Liver (tissue), 9 donors: ENCODE results near the gene KHNYN. TPM values are rescaled to one million over a fixed set of nuclear protein-coding genes. Genes with fewer than 3 reads are reported as not detected.

Experiments used
- DNase-seq: peaks from one replicate; pipeline ENCODE4 v3.0.0-alpha.2; 2017; ENCODE audit warnings: low spot score
- H3K27ac ChIP-seq, 2 donors: one replicate each; pipeline ENCODE4 v1.7.0; 2013; ENCODE audit warnings: inconsistent platforms in 2 of 2, low read length in 2 of 2, control low read depth in 1 of 2, low read depth in 1 of 2, mild to moderate bottlenecking in 1 of 2
- H3K27me3 ChIP-seq, 4 donors: one replicate each; pipeline versions ENCODE4 v1.6.1 to v1.7.0; 2013; ENCODE audit warnings: low read length in 3 of 4, inconsistent platforms in 1 of 4, mild to moderate bottlenecking in 1 of 4, moderate library complexity in 1 of 4; ENCODE audit not compliant: control insufficient read depth in 4 of 4, insufficient read depth in 4 of 4
- H3K36me3 ChIP-seq, 4 donors: one replicate each; pipeline versions ENCODE4 v1.6.1 to v1.7.0; 2013; ENCODE audit warnings: low read length in 3 of 4, mild to moderate bottlenecking in 3 of 4, low read depth in 1 of 4, moderate library complexity in 1 of 4; ENCODE audit not compliant: control insufficient read depth in 4 of 4, insufficient read depth in 3 of 4
- H3K4me1 ChIP-seq, 4 donors: one replicate each; pipeline versions ENCODE4 v1.6.1 to v1.7.0; 2013; ENCODE audit warnings: low read length in 3 of 4, mild to moderate bottlenecking in 3 of 4, moderate library complexity in 1 of 4; ENCODE audit not compliant: control insufficient read depth in 4 of 4, insufficient read depth in 4 of 4
- H3K4me3 ChIP-seq, 3 donors: one replicate each; pipeline versions ENCODE4 v1.6.1 to v1.7.0; 2013; ENCODE audit warnings: low read length in 3 of 3, control low read depth in 1 of 3, low read depth in 1 of 3, mild to moderate bottlenecking in 1 of 3
- H3K9ac ChIP-seq, 2 donors: one replicate each; pipeline ENCODE4 v1.7.0; 2013; ENCODE audit warnings: low read length in 2 of 2, mild to moderate bottlenecking in 2 of 2, moderate library complexity in 2 of 2, control low read depth in 1 of 2, low read depth in 1 of 2
- H3K9me3 ChIP-seq, 4 donors: one replicate each; pipeline versions ENCODE4 v1.6.1 to v1.7.0; 2013; ENCODE audit warnings: low read length in 3 of 4; ENCODE audit not compliant: control insufficient read depth in 4 of 4
- CTCF ChIP-seq: fragments of 150-350 bp; IDR thresholded peaks from 2 replicates; pipeline ENCODE4 v1.5.1; 2017; ENCODE audit warnings: improper control_type of control experiment, low read depth, low read length; ENCODE audit not compliant: missing input control
- EGR1 ChIP-seq, 2 donors: IDR thresholded peaks; 2 replicates each; pipeline ENCODE4 v1.6.1; 2016 to 2018; ENCODE audit warnings: antibody characterized with exemption in 2 of 2, low read depth in 2 of 2
- FOXA1 ChIP-seq: IDR thresholded peaks from 2 replicates; pipeline ENCODE4 v1.6.1; 2016; ENCODE audit warnings: antibody characterized with exemption
- FOXA2 ChIP-seq: IDR thresholded peaks from 2 replicates; pipeline ENCODE4 v1.6.1; 2016; ENCODE audit warnings: antibody characterized with exemption
- HNF4A ChIP-seq, 2 donors: conservative IDR thresholded peaks; 2 replicates each; pipeline ENCODE4 v1.6.1; 2016; ENCODE audit warnings: antibody characterized with exemption in 2 of 2, mild to moderate bottlenecking in 2 of 2
- JUND ChIP-seq, 2 donors: IDR thresholded peaks; 2 replicates each; pipeline ENCODE4 v1.6.1; 2016; ENCODE audit warnings: antibody characterized with exemption in 2 of 2
- NR2F2 ChIP-seq: IDR thresholded peaks from 2 replicates; pipeline ENCODE4 v1.6.1; 2016; ENCODE audit warnings: antibody characterized with exemption
- RAD21 ChIP-seq, 2 donors: IDR thresholded peaks; 2 replicates each; pipeline ENCODE4 v1.6.1; 2016; ENCODE audit warnings: antibody characterized with exemption in 2 of 2, mild to moderate bottlenecking in 2 of 2
- SP1 ChIP-seq: IDR thresholded peaks from 2 replicates; pipeline ENCODE4 v1.6.1; 2018; ENCODE audit warnings: antibody characterized with exemption, mild to moderate bottlenecking
- TAF1 ChIP-seq: conservative IDR thresholded peaks from 2 replicates; pipeline ENCODE4 v1.6.1; 2016; ENCODE audit warnings: antibody characterized with exemption, mild to moderate bottlenecking
- YY1 ChIP-seq: IDR thresholded peaks from 2 replicates; pipeline ENCODE4 v1.6.1; 2016; ENCODE audit warnings: antibody characterized with exemption, mild to moderate bottlenecking
- WGBS: extraction: QIAGEN DNeasy Blood & Tissue Kit; methylation state at CpG from one replicate; pipeline ENCODE4 v1.1.7; 2013; 5-methylcytosine and 5-hydroxymethylcytosine counted together
- polyA plus RNA-seq, 2 donors: library from polyadenylated mRNA; stranded (reverse) in 1 of 2; unstranded in 1 of 2; fragments of 200-250 nt in 1 of 2; fragments of >200 nt in 1 of 2; fragmentation: Nextera tagmentation in 1 of 2; extraction: Ambion mirVana in 1 of 2; gene quantifications; one replicate each; pipeline versions ENCODE4 v1.2.1 to v1.2.3, GENCODE V29; 2013 to 2015
- total RNA-seq, 2 donors: library from RNA; depleted of rRNA; stranded (reverse); fragments of >200 nt; gene quantifications; one replicate each; pipeline ENCODE4 v1.2.3, GENCODE V29; 2014
- TF ChIP-seq, protein P1 (sequence below): IDR thresholded peaks from 2 replicates; pipeline ENCODE4 v1.6.1; 2016; ENCODE audit warnings: antibody characterized with exemption
- TF ChIP-seq, protein P2 (sequence below): IDR thresholded peaks from 2 replicates; pipeline ENCODE4 v1.6.1; 2016; ENCODE audit warnings: antibody characterized with exemption
- TF ChIP-seq, protein P3 (sequence below): IDR thresholded peaks from 2 replicates; pipeline ENCODE4 v1.6.1; 2016; ENCODE audit warnings: antibody characterized with exemption
- donor health status: healthy.
- donor health status: healthy.
- donor health status: healthy.
- donor health status: healthy.
- donor health status: healthy.

Gene KHNYN
- total and polyA plus RNA-seq, 4 donors = 3.0 to 40.3 (median 24.6) TPM

DNA sequence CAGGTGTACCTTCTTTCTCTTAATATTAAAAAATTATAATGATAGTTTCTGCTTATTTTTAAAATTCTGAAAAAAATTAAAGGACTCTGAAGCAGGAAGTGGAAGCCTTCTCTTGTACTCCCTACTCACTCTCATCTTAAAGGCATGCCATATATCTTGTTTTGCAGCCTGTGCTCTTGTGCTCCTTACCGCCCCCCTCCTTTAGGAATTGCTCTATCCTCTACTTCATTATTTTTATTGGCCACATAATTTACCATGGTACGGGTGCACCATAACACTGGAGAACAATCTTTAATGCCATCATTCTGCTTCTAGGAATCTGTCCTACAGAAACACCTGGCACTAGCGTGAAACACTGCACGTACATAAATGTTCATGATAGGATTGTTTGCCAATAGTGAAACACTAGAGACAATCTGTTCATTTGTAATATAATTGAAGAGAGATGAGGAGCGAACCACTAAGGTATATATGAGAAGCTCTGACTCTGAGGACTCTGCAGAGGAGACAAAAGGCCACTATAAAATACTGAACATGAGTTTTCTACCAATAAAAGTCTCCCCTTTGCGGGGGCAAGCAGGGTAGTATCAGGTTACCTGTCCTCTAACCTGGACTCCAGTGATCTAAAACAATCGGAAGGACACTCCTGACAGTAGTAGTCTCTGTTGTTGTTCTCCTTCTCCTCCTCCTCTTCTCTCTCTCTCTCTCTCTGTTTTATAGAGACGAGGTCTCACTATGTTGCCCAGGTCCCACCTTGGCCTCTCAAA is 37.2 kb upstream of the KHNYN start:
- no peaks in the 10 kb centered on the region for H3K27me3 ChIP-seq
- DNase-seq = no peak
- whole genome bisulfite sequencing = 73% methylated on average over 8 of the region's 8 CpGs
- peaks cover 0 to 9% (median 3%) of the 10 kb centered on the region in 4 donors for H3K4me1 ChIP-seq
- H3K36me3 ChIP-seq = no peaks in the 10 kb centered on the region
- H3K4me3 ChIP-seq = no peak overlapping the region
- H3K9me3 ChIP-seq = no peaks in the 10 kb centered on the region
- H3K9ac ChIP-seq = no peak overlapping the region
- no peak overlapping the region for H3K27ac ChIP-seq
- TF ChIP-seq, protein P1, sequence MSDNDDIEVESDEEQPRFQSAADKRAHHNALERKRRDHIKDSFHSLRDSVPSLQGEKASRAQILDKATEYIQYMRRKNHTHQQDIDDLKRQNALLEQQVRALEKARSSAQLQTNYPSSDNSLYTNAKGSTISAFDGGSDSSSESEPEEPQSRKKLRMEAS = no peak
- TF ChIP-seq HNF4A (conservative IDR thresholded peaks at IDR 0.05) (no peak), NR2F2 (no peak), FOXA1 (no peak), TAF1 (no peak), RAD21 (IDR thresholded peaks at IDR 0.05) (no peak)
- TF ChIP-seq, protein P2, sequence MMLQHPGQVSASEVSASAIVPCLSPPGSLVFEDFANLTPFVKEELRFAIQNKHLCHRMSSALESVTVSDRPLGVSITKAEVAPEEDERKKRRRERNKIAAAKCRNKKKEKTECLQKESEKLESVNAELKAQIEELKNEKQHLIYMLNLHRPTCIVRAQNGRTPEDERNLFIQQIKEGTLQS = no peak

DNA sequence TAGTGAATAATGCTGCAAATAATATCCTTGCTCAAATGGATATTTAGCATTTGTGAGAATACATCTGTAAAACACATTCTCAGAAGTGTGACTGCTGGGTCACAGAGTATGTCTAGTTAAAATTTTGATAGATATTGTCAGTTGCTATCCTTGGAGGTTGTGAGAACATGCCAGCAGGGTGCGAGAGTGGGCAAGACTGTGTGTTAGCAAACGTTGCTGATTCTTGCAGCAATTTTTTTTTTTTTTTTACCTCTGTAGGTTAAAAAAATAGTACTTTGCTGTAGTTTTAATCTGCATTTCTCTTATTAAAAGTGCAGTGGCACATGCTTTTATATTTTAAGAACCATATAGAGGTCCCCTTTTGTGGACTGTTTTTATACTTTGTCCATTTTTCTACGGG is 35.5 kb upstream of the KHNYN start:
- no peaks in the 10 kb centered on the region for H3K27me3 ChIP-seq
- H3K27ac ChIP-seq = no peak overlapping the region
- H3K9me3 ChIP-seq = no peaks in the 10 kb centered on the region
- peaks cover 2 to 11% (median 5%) of the 10 kb centered on the region in 4 donors for H3K4me1 ChIP-seq
- H3K9ac ChIP-seq = no peak overlapping the region
- DNase-seq = no peak
- H3K4me3 ChIP-seq = no peak overlapping the region
- H3K36me3 ChIP-seq = no peaks in the 10 kb centered on the region
- TF ChIP-seq CTCF (no peak), NR2F2 (no peak), SP1 (no peak), EGR1 (IDR thresholded peaks at IDR 0.05; ENCODE audit: low read depth in 2 of 2) (no peak), YY1 (no peak), FOXA2 (no peak), JUND (IDR thresholded peaks at IDR 0.05) (no peak)
- TF ChIP-seq, protein P1 = no peak
- TF ChIP-seq, protein P3, sequence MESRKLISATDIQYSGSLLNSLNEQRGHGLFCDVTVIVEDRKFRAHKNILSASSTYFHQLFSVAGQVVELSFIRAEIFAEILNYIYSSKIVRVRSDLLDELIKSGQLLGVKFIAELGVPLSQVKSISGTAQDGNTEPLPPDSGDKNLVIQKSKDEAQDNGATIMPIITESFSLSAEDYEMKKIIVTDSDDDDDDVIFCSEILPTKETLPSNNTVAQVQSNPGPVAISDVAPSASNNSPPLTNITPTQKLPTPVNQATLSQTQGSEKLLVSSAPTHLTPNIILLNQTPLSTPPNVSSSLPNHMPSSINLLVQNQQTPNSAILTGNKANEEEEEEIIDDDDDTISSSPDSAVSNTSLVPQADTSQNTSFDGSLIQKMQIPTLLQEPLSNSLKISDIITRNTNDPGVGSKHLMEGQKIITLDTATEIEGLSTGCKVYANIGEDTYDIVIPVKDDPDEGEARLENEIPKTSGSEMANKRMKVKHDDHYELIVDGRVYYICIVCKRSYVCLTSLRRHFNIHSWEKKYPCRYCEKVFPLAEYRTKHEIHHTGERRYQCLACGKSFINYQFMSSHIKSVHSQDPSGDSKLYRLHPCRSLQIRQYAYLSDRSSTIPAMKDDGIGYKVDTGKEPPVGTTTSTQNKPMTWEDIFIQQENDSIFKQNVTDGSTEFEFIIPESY = no peak
- TF ChIP-seq, protein P2 = no peak
- WGBS = 52% methylated on average over 3 of the region's 3 CpGs
